Dendritic cell treated with granulocyte-macrophage colony-stimulating factor and Interleukin-4, amounts not matched to agents 40 ng/mL and 50 ng/mL, for 4 days (primary cell): ENCODE data around the gene SCLY.
A peak's percentile ranks its signal among the peaks of the same experiment; 100 is the strongest.

Source experiments
- H3K27ac Mint-ChIP-seq: one replicate; pipeline ENCODE4 v1.8.0; 2022; ENCODE audit warnings: mild to moderate bottlenecking, mixed read lengths
- H3K27me3 Mint-ChIP-seq: one replicate; pipeline ENCODE4 v1.8.0; 2022; ENCODE audit warnings: mild to moderate bottlenecking, mixed read lengths
- H3K36me3 Mint-ChIP-seq: one replicate; pipeline ENCODE4 v1.8.0; 2022; ENCODE audit warnings: low read depth, mixed read lengths
- H3K4me1 Mint-ChIP-seq: one replicate; pipeline ENCODE4 v1.8.0; 2022; ENCODE audit warnings: low read depth, mixed read lengths
- H3K4me3 Mint-ChIP-seq: one replicate; pipeline ENCODE4 v1.8.0; 2022; ENCODE audit warnings: mild to moderate bottlenecking, moderate library complexity, mixed read lengths
- H3K9me3 Mint-ChIP-seq: one replicate; pipeline ENCODE4 v1.8.0; 2022; ENCODE audit warnings: mixed read lengths
- intact Hi-C: fragments of 100-400 bp; cut with micrococcal nuclease; formaldehyde crosslinking; loops from one replicate; pipeline ENCODE4 v1.15.0; 2022

SCLY gene

GRCh38 chr2:238140721-238141540, 80.1 kb downstream of the SCLY start:
- peak overlapping the region; percentile 84 for H3K27ac Mint-ChIP-seq
- intact Hi-C loops = no loop called here
- no peaks in the 10 kb centered on the region for H3K9me3 Mint-ChIP-seq
- H3K27me3 Mint-ChIP-seq = peaks cover 1% of the 10 kb centered on the region
- H3K4me1 Mint-ChIP-seq = peaks cover 73% of the 10 kb centered on the region
- no peaks in the 10 kb centered on the region for H3K36me3 Mint-ChIP-seq
- H3K4me3 Mint-ChIP-seq = no peak overlapping the region

GRCh38 chr2:238141541-238142318, 80.9 kb downstream of the SCLY start:
- intact Hi-C loops = no loop called here
- peaks cover 65% of the 10 kb centered on the region for H3K4me1 Mint-ChIP-seq
- peaks cover 1% of the 10 kb centered on the region for H3K27me3 Mint-ChIP-seq
- no peaks in the 10 kb centered on the region for H3K36me3 Mint-ChIP-seq
- H3K4me3 Mint-ChIP-seq = no peak overlapping the region
- peak overlapping the region; percentile 84 for H3K27ac Mint-ChIP-seq
- no peaks in the 10 kb centered on the region for H3K9me3 Mint-ChIP-seq

GRCh38 chr2:238142382-238143205, 81.8 kb downstream of the SCLY start:
- peak overlapping the region; percentile 84 for H3K27ac Mint-ChIP-seq
- H3K36me3 Mint-ChIP-seq = no peaks in the 10 kb centered on the region
- intact Hi-C loops = no loop called here

GRCh38 chr2:238143239-238143951, 82.6 kb downstream of the SCLY start:
- Mint-ChIP-seq H3K9me3 (no peaks in the 10 kb centered on the region), H3K36me3 (no peaks in the 10 kb centered on the region), H3K4me3 (no peak overlapping the region), H3K27ac (peak overlapping the region; percentile 45), H3K4me1 (peaks cover 49% of the 10 kb centered on the region), H3K27me3 (peaks cover 1% of the 10 kb centered on the region)
- intact Hi-C loops = no loop called here

More at GRCh38 chr2:238142382-238143205, 81.8 kb downstream of the SCLY start:
- Mint-ChIP-seq H3K27me3 (peaks cover 1% of the 10 kb centered on the region), H3K4me1 (peaks cover 57% of the 10 kb centered on the region), H3K4me3 (no peak overlapping the region), H3K9me3 (no peaks in the 10 kb centered on the region)

GRCh38 chr2:238144262-238144661, 83.5 kb downstream of the SCLY start:
- Mint-ChIP-seq H3K4me3 (no peak overlapping the region), H3K4me1 (peaks cover 47% of the 10 kb centered on the region), H3K27me3 (peaks cover 1% of the 10 kb centered on the region), H3K27ac (peak overlapping the region; percentile 45), H3K36me3 (no peaks in the 10 kb centered on the region), H3K9me3 (no peaks in the 10 kb centered on the region)
- intact Hi-C loops = no loop called here

GRCh38 chr2:238145046-238145445, 84.2 kb downstream of the SCLY start:
- Mint-ChIP-seq H3K4me1 (peaks cover 40% of the 10 kb centered on the region), H3K36me3 (no peaks in the 10 kb centered on the region), H3K27me3 (peaks cover 1% of the 10 kb centered on the region), H3K4me3 (no peak overlapping the region), H3K9me3 (no peaks in the 10 kb centered on the region), H3K27ac (no peak overlapping the region)
- intact Hi-C loops = no loop called here

GRCh38 chr2:238145851-238146250, 85.0 kb downstream of the SCLY start:
- Mint-ChIP-seq H3K36me3 (no peaks in the 10 kb centered on the region), H3K27ac (no peak overlapping the region), H3K4me3 (no peak overlapping the region), H3K4me1 (peaks cover 32% of the 10 kb centered on the region), H3K9me3 (no peaks in the 10 kb centered on the region), H3K27me3 (peaks cover 1% of the 10 kb centered on the region)
- intact Hi-C loops = no loop called here

GRCh38 chr2:238146884-238147544, 86.2 kb downstream of the SCLY start:
- intact Hi-C loops = no loop called here
- H3K4me1 Mint-ChIP-seq = peaks cover 20% of the 10 kb centered on the region
- no peaks in the 10 kb centered on the region for H3K9me3 Mint-ChIP-seq
- H3K27me3 Mint-ChIP-seq = peaks cover 1% of the 10 kb centered on the region
- no peak overlapping the region for H3K4me3 Mint-ChIP-seq
- H3K27ac Mint-ChIP-seq = no peak overlapping the region
- H3K36me3 Mint-ChIP-seq = no peaks in the 10 kb centered on the region

- no peak overlapping the region for H3K27ac Mint-ChIP-seq
- peaks cover 3% of the 10 kb centered on the region for H3K4me1 Mint-ChIP-seq
- intact Hi-C loops = no loop called here
- H3K9me3 Mint-ChIP-seq = no peaks in the 10 kb centered on the region
- no peak overlapping the region for H3K4me3 Mint-ChIP-seq
- no peaks in the 10 kb centered on the region for H3K36me3 Mint-ChIP-seq
- peaks cover 7% of the 10 kb centered on the region for H3K27me3 Mint-ChIP-seq
These were observed 88.2 kb downstream of the SCLY start for GRCh38 chr2:238148981-238149380.
